C4-2B (cell line): ENCODE data around the gene ALS2CL.
"Not testable (repeated sequence)": the region's sequence is repeated elsewhere in the genome, so short reads cannot be mapped to it uniquely, and the experiment has no call there.

ENCODE experiments used
- H3K27ac ChIP-seq: fragments of 450-650 bp; 2 replicates; pipeline ENCODE4 v1.5.1; 2017
- ZFX ChIP-seq: fragments of 450-650 bp; IDR thresholded peaks from 2 replicates; pipeline ENCODE4 v1.6.1; 2017
- TF ChIP-seq, protein P1 (sequence below): fragments of 450-650 bp; conservative IDR thresholded peaks from 2 replicates; pipeline ENCODE4 v1.5.1; 2017; ENCODE audit warnings: mild to moderate bottlenecking

Gene ALS2CL, protein sequence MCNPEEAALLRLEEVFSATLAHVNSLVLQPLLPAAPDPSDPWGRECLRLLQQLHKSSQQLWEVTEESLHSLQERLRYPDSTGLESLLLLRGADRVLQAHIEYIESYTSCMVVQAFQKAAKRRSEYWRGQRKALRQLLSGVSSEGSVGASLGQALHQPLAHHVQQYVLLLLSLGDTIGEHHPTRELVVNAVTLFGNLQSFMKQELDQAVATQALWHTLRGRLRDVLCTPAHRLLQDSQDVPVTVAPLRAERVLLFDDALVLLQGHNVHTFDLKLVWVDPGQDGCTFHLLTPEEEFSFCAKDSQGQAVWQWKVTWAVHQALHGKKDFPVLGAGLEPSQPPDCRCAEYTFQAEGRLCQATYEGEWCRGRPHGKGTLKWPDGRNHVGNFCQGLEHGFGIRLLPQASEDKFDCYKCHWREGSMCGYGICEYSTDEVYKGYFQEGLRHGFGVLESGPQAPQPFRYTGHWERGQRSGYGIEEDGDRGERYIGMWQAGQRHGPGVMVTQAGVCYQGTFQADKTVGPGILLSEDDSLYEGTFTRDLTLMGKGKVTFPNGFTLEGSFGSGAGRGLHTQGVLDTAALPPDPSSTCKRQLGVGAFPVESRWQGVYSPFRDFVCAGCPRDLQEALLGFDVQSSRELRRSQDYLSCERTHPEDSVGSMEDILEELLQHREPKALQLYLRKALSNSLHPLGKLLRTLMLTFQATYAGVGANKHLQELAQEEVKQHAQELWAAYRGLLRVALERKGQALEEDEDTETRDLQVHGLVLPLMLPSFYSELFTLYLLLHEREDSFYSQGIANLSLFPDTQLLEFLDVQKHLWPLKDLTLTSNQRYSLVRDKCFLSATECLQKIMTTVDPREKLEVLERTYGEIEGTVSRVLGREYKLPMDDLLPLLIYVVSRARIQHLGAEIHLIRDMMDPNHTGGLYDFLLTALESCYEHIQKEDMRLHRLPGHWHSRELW

GRCh38 chr3:46693038-46693891, at the start of gene ALS2CL:
ALS2CL (minus strand) TSS chr3:46693679; CDS start chr3:46689440, 4,239 bp downstream.
- TF ChIP-seq ZFX: 0 out of 2 replicates have a peak, but pooled peaks have one; percentile 18
- TF ChIP-seq, protein P1, sequence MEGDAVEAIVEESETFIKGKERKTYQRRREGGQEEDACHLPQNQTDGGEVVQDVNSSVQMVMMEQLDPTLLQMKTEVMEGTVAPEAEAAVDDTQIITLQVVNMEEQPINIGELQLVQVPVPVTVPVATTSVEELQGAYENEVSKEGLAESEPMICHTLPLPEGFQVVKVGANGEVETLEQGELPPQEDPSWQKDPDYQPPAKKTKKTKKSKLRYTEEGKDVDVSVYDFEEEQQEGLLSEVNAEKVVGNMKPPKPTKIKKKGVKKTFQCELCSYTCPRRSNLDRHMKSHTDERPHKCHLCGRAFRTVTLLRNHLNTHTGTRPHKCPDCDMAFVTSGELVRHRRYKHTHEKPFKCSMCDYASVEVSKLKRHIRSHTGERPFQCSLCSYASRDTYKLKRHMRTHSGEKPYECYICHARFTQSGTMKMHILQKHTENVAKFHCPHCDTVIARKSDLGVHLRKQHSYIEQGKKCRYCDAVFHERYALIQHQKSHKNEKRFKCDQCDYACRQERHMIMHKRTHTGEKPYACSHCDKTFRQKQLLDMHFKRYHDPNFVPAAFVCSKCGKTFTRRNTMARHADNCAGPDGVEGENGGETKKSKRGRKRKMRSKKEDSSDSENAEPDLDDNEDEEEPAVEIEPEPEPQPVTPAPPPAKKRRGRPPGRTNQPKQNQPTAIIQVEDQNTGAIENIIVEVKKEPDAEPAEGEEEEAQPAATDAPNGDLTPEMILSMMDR: no peak
- peak within 1 kb of the TSS; percentile 62 for H3K27ac ChIP-seq

- H3K27ac ChIP-seq: no peak overlapping the region
- TF ChIP-seq, protein P1: no peak
Observed at GRCh38 chr3:46742992-46743585, 49.6 kb upstream of the ALS2CL start.

- not testable (repeated sequence) for H3K27ac ChIP-seq
Observed at GRCh38 chr3:46739565-46739964, 46.1 kb upstream of the ALS2CL start.

DNA sequence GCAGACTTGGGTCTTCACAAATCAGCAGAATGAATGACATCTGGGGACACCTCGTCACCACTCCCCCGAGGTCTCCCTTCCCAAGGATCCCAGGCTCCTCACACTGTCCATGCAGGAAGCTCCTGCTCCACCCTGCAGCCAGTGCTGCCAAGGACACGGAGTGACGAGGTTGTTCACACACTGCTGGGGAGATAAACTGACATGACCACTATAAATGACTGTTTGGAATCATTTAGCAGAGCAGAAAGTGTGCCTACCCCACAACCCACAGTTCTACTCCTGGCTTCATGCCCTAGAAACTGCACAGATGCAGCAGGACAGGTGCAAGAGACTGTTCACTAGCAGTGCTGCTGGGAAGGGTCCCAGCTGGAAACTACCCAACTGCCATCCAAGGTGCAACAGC, 43.9 kb upstream of the ALS2CL start:
- H3K27ac ChIP-seq: no peak overlapping the region
- no peak for TF ChIP-seq ZFX
- TF ChIP-seq, protein P1: no peak

- H3K27ac ChIP-seq: no peak overlapping the region
- TF ChIP-seq, protein P1: no peak
- TF ChIP-seq ZFX: no peak
Observed at GRCh38 chr3:46736006-46736872, 42.8 kb upstream of the ALS2CL start.

GRCh38 chr3:46734773-46735172, 41.3 kb upstream of the ALS2CL start:
- H3K27ac ChIP-seq: no peak overlapping the region
- TF ChIP-seq, protein P1: no peak
- TF ChIP-seq ZFX: no peak
